NB4 (cell line): Measurements from ENCODE around the gene CCDC120.

Source experiments
- CTCF ChIP-seq: IDR thresholded peaks from one replicate; pipeline ENCODE4 v1.5.1; 2012; ENCODE audit warnings: low read depth, low read length
- POLR2A ChIP-seq: IDR thresholded peaks from 2 replicates; pipeline ENCODE4 v1.6.1; 2011; ENCODE audit warnings: mild to moderate bottlenecking; ENCODE audit not compliant: insufficient read length; ENCODE audit errors: extremely low read depth

DNA sequence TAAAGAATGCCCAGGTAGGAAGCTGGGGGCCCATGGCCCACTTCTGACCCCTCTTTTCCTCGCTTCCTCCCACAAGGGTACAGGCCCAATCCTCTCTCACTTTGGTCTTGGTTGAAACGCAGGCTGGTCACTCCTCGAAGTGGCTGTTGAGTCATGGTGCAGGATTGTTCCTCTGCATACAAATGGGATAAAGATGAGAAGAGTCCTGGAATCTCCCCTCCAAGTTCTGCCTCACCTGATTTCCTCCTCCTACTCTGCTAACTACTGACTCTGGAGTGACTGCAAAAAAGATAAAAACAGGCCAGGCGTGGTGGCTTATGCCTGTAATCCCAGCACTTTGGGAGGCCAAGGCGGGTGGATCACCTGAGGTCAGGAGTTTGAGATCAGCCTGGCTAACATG, 19.1 kb downstream of the CCDC120 start:
- TF ChIP-seq CTCF (no peak), POLR2A (no peak)
